Measurements from ENCODE around the gene HOXA3. TPM values are rescaled to one million over a fixed set of nuclear protein-coding genes. Genes with fewer than 3 reads are reported as not detected.
A peak's percentile ranks its signal among the peaks of the same experiment; 100 is the strongest.

Gene HOXA3
- total and polyA plus RNA-seq, 2 experiments from 2014 or later = 0.83 to 4.1 TPM

DNA sequence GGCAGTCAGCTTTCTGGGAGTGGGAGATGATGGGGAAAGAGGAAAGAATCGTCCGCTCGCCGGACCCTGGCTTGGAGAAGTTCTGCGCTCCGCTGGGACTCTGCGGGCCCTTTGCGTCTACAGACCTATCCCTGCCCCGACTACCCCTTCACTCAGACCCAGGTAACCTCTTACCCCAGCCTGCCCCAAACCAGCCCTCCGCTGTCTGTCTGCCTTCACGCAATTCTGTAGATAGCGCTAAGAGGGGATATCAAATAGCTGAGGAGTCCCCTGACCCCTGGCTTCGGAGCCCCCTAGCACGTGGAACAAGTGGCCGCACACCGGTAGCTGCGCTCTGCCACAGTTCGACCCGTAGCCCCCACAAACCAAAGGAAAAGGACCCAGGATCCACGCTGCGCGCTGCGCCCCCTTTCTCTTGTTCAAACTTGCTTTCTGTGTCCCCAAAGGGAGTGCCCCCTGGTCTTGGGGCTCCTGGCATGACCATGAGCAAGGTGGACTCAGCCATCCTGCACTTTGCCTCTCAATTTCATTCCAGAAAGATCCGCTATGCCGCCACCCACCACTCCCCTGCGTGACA is 28.8 kb downstream of the HOXA3 start:
- DNase-seq (ENCODE audit: low spot score) = no peak
- Histone ChIP-seq H3K4me2 (peak overlapping the region; percentile 66), H2AFZ (no peak overlapping the region), H3K27me3 (peaks cover 73% of the 10 kb centered on the region), H3K79me2 (peaks cover 11% of the 10 kb centered on the region), H3K9me2 (replicated peaks; ENCODE audit: insufficient read depth) (no peaks in the 10 kb centered on the region), H3K4me3 (peak overlapping the region; percentile 33), H3K27ac (peak overlapping the region; percentile 89), H3K4me1 (ENCODE audit: insufficient read depth) (peaks cover 11% of the 10 kb centered on the region), H4K20me1 (ENCODE audit: insufficient read depth, poor library complexity, severe bottlenecking) (no peaks in the 10 kb centered on the region), H3K36me3 (replicated peaks; ENCODE audit: insufficient read depth, low read depth) (no peaks in the 10 kb centered on the region), H3K9me3 (ENCODE audit: low read depth) (no peaks in the 10 kb centered on the region)
- whole genome bisulfite sequencing (ENCODE audit: low lambda C conversion rate, missing lambda C conversion rate) = 46% methylated on average over 19 of the region's 26 CpGs
- no peak for TF ChIP-seq EZH2 (IDR thresholded peaks at IDR 0.05; ENCODE audit: borderline replicate concordance)
- TF ChIP-seq EZH2phosphoT487 (IDR thresholded peaks at IDR 0.05; ENCODE audit: low read depth, severe bottlenecking, unreplicated experiment) = no peak
- TF ChIP-seq, protein P1, sequence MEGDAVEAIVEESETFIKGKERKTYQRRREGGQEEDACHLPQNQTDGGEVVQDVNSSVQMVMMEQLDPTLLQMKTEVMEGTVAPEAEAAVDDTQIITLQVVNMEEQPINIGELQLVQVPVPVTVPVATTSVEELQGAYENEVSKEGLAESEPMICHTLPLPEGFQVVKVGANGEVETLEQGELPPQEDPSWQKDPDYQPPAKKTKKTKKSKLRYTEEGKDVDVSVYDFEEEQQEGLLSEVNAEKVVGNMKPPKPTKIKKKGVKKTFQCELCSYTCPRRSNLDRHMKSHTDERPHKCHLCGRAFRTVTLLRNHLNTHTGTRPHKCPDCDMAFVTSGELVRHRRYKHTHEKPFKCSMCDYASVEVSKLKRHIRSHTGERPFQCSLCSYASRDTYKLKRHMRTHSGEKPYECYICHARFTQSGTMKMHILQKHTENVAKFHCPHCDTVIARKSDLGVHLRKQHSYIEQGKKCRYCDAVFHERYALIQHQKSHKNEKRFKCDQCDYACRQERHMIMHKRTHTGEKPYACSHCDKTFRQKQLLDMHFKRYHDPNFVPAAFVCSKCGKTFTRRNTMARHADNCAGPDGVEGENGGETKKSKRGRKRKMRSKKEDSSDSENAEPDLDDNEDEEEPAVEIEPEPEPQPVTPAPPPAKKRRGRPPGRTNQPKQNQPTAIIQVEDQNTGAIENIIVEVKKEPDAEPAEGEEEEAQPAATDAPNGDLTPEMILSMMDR (IDR thresholded peaks at IDR 0.05; ENCODE audit: poor library complexity) = no peak

DNA sequence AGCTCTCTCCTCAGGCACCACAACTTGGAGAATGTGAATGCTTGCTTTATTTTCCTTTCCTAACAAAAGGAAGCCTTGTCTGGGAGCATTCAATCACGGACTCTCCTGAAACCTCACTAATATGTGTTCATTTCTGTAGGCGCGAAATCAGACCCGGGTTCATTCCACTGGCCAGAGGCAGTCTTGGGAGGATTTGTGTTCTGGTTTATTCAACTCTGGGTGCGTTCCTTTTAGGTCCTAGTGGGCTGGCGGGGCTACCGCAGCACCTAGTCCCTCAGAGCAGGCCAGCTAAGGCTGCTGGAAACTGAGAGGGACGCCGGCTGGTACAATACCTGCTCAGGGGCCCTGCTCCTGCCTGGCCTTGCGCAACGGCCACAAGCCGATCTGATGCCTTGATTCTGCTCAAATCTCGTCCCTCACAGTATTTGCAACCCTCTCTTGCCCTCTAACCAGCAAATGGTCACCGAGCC is 29.3 kb downstream of the HOXA3 start:
- 28% methylated on average over 14 of the region's 14 CpGs for whole genome bisulfite sequencing (ENCODE audit: low lambda C conversion rate, missing lambda C conversion rate)
- TF ChIP-seq, protein P1 (IDR thresholded peaks at IDR 0.05; ENCODE audit: poor library complexity) = no peak
- TF ChIP-seq EZH2 (IDR thresholded peaks at IDR 0.05; ENCODE audit: borderline replicate concordance) = no peak
- no peak for TF ChIP-seq EZH2phosphoT487 (IDR thresholded peaks at IDR 0.05; ENCODE audit: low read depth, severe bottlenecking, unreplicated experiment)
- H3K9me3 ChIP-seq (ENCODE audit: low read depth) = no peaks in the 10 kb centered on the region
- H3K4me2 ChIP-seq = peak overlapping the region; percentile 66
- H3K9me2 ChIP-seq (replicated peaks; ENCODE audit: insufficient read depth) = no peaks in the 10 kb centered on the region
- peaks cover 11% of the 10 kb centered on the region for H3K79me2 ChIP-seq
- peaks cover 11% of the 10 kb centered on the region for H3K4me1 ChIP-seq (ENCODE audit: insufficient read depth)
- no peak overlapping the region for H2AFZ ChIP-seq
- peaks cover 73% of the 10 kb centered on the region for H3K27me3 ChIP-seq
- H3K27ac ChIP-seq = peak overlapping the region; percentile 89
- no peaks in the 10 kb centered on the region for H3K36me3 ChIP-seq (replicated peaks; ENCODE audit: insufficient read depth, low read depth)
- no peak for DNase-seq (ENCODE audit: low spot score)
- H3K4me3 ChIP-seq = peak overlapping the region; percentile 33
- no peaks in the 10 kb centered on the region for H4K20me1 ChIP-seq (ENCODE audit: insufficient read depth, poor library complexity, severe bottlenecking)

DNA sequence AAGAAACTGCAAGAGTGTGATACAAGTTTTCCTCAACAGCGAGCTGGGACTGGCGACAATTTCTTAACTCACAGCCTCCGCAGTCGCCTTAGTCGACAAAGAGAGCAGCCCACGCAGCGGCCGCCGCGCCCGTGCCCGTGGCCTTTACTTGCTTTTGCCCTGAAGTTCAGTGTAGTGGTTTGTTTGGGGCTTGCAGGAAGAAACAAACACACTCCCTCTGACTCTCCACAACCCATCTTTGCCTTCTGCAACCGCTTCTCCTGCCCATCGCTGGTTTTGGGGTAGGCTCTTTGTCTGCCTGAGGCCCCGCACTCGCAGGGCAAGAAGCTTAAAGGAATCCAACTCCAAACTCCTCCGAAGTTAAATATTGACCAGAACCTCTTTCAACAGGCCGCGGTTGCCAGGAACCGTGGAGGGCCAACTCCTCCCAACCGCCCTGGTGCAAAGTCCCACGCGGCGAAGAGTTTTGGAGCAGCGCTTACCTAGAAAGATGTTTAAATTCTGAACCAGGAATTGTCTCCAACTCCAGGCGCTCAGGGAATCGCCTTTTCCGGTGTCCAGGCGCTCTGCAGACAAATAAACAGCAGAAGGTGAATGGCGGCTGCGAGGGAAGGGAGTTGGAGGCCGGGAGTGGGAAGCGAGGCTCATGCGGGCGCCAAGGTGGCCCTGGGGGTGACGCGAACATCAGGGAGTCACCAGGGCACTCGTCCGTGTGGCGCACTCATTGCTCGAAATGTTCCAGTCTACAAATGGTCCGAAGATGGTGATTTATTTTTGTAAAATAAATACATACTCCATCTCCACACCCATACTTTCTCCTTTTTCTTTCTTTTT is 30.1 kb downstream of the HOXA3 start:
- no peaks in the 10 kb centered on the region for H4K20me1 ChIP-seq (ENCODE audit: insufficient read depth, poor library complexity, severe bottlenecking)
- H3K9me2 ChIP-seq (replicated peaks; ENCODE audit: insufficient read depth) = no peaks in the 10 kb centered on the region
- no peak overlapping the region for H2AFZ ChIP-seq
- H3K27me3 ChIP-seq = peaks cover 67% of the 10 kb centered on the region
- no peaks in the 10 kb centered on the region for H3K36me3 ChIP-seq (replicated peaks; ENCODE audit: insufficient read depth, low read depth)
- H3K79me2 ChIP-seq = peaks cover 16% of the 10 kb centered on the region
- TF ChIP-seq, protein P1 (IDR thresholded peaks at IDR 0.05; ENCODE audit: poor library complexity) = no peak
- TF ChIP-seq EZH2phosphoT487 (IDR thresholded peaks at IDR 0.05; ENCODE audit: low read depth, severe bottlenecking, unreplicated experiment) (no peak), EZH2 (IDR thresholded peaks at IDR 0.05; ENCODE audit: borderline replicate concordance) (peak; percentile 39)
- peak overlapping the region; percentile 89 for H3K27ac ChIP-seq
- no peaks in the 10 kb centered on the region for H3K9me3 ChIP-seq (ENCODE audit: low read depth)
- peak; percentile 58 for DNase-seq (ENCODE audit: low spot score)
- peaks cover 11% of the 10 kb centered on the region for H3K4me1 ChIP-seq (ENCODE audit: insufficient read depth)
- peak overlapping the region; percentile 33 for H3K4me3 ChIP-seq
- H3K4me2 ChIP-seq = peak overlapping the region; percentile 66
- 23% methylated on average over 42 of the region's 42 CpGs for WGBS (ENCODE audit: low lambda C conversion rate, missing lambda C conversion rate)

All from hepatocyte (in vitro differentiated cells).